ENCODE results near the gene SLC51A.
A peak's percentile ranks its signal among the peaks of the same experiment; 100 is the strongest.
"Not testable (repeated sequence)": the region's sequence is repeated elsewhere in the genome, so short reads cannot be mapped to it uniquely, and the experiment has no call there.

Gene SLC51A

GRCh38 chr3:196216089-196216564, at the start of gene SLC51A:
SLC51A (plus strand) TSS chr3:196216534; CDS start chr3:196216713, 179 bp downstream.
- DNase-seq = no peak

DNA sequence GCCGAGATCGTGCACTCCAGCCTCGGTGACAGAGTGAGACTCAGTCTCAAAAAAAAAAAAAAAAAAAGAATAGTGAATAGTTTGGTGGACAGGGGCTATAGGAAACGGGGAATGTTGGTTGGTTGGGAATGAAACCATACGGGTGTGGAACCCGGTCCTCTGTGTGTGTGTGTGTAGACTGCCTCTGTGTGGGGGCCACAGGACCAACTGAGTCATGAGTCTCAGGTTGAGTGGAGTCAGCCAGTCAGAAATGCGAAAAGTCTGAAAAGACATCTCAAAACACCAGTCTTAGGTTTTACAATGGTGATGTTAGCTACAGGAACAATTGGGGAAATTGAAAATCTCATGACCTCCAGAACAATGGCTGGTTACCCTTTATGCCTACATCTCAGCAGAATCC, 49.6 kb upstream of the SLC51A start:
- no peak for DNase-seq

GRCh38 chr3:196168808-196169391, 47.4 kb upstream of the SLC51A start:
- DNase-seq = no peak

DNA sequence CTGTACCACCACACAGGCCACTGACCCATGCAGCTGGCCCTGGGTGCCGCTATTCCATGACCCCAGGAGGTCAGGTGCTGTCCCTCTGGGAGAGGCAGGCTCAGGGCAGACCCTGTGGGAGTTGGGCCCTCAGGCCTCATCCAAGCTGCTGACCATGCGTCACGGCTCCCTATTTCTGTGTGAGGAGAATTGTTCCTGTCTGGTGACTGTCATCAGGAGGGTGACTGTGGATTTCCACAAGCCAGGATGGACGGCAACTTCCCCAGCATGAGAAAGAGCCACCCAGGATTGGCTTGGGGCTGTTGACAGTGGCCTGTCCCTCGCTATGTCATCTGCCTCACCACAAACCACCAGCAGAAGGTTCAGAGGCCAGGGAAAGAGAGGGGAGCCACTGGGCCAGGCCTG, 46.5 kb upstream of the SLC51A start:
- DNase-seq = peak; percentile 94 to 95 (median 95)

DNA sequence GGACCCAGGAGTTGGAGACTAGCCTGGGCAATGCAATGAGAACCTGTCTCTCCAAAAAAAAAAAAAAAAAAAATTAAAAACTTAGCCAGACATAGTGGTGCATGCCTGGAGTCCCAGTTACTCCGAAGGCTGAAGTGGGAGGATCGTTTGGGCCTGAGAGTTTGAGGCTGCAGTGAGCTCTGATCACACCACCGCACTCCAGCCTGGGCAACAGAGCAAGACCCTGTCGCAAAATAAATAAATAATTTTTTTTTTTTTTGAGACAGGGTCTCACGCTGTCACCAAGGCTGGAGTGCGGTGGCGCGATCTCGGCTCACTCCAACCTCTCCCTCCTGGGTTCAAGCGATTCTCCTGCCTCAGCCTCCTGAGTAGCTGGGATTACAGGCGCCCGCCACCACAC, 46.0 kb upstream of the SLC51A start:
- not testable (repeated sequence) for DNase-seq

- no peak for DNase-seq
Observed at GRCh38 chr3:196174652-196175051, 41.7 kb upstream of the SLC51A start.

DNA sequence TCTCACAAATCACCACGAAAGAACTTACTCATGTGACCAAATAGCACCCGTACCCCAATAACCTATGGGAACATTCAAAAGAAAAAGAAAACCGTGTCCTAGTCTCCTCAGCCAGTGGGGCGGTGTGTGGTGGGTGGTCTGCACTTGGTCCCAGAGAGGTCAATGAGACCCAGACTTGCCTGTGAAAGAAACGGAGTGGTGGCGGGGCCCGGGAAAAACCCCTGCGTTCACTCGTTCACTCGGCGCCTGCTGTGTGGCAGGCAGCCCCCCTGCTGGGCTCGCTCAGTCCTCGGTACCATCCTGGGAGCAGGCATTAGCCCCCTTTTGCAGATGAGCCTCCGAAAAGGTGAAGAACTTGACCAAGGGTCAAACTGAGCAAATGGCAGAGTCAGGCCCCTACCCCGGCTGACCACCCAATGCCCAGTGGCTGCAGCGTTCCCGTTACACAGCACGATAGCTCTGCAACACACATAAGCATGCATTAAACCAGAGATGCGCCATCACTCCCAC, 41.2 kb upstream of the SLC51A start:
- no peak for DNase-seq

- DNase-seq = peak; percentile 55 to 64 (median 58)
Observed at GRCh38 chr3:196175722-196176121, 40.6 kb upstream of the SLC51A start.

- no peak for DNase-seq
Observed at GRCh38 chr3:196177567-196177966, 38.8 kb upstream of the SLC51A start.

DNA sequence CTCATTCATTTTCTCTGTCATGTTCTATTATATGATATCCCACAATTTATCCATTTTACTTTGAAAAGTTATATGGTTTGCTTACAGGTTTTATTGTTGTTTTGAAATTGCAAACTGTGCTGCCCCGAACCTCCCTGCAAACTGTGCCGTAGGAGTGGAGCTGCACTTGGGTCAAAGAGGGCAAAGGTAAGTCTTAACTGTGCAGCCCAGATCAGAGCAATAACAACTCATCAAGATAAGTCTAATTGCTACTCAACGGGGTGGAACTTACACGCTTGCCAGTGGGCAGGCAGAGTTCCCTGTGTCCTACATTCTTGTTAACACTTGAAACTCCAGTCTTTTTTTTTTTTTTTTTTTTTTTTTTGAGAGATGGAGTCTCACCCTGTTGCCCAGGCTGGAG, 38.4 kb upstream of the SLC51A start:
- DNase-seq = no peak

GRCh38 chr3:196178993-196179379, 37.3 kb upstream of the SLC51A start:
- DNase-seq = no peak

DNA sequence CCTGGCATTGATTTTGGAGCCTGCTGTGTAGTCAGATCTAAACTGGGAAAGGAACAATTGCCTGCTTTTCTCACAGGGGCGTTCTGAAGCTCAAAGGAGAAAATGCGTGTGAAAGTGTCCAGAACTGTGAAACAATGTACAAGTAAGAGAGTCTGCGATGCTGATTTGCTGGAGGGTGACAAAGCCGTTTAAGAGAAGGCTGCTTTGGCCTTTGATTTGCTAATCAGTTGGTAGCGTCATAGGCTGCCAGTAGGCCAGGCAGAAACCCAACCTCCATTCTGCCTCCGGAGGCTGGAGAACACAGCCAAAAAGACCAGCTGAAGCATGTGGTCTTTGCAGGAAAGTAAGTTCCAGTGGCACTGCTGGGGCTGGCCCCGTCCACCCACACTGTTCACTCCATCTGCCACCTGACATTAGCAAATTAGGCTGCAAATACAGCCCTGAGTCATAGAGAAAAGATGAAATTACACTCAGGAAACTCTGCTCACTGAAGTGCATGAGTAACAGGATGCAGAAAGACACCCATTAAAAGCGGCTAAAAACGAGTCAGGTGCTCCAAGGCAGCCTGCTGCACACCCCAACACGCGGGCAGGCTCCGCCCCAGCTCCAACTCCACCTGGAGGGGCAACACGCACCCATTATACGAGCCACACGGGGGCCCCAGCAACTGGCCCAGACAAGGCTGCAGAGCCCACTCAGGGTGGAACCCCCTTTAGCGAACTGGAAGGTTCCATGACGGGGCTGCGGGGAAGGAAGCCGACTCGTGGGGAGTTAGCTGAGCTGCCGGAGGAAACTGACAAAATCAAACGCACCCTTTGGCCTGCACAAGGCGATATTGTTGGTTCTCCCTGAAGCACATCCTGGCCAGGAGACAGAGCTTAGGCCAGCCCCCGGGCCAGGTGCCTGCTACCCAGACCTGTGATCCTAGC, 36.7 kb upstream of the SLC51A start:
- DNase-seq = peak; percentile 90 to 94 (median 92)

GRCh38 chr3:196180346-196180745, 36.0 kb upstream of the SLC51A start:
- DNase-seq = no peak

- DNase-seq = no peak
Observed at GRCh38 chr3:196181127-196181546, 35.2 kb upstream of the SLC51A start.

DNA sequence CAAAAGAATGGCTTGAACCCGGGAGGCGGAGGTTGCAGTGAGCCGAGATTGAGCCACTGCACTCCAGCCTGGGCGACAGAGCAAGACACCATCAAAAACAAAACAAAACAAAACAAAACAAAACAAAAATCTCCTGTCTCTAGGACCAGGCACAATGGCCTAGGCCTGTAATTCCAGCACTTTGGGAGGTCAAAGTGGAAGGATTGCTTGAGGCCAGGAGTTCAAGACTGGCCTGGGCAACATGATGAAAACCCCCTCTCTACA, 32.2 kb upstream of the SLC51A start:
- DNase-seq = not testable (repeated sequence)

- DNase-seq = no peak
Observed at GRCh38 chr3:196184881-196185280, 31.5 kb upstream of the SLC51A start.

- peak; percentile 46 to 74 (median 60) for DNase-seq
Observed at GRCh38 chr3:196186651-196187573, 29.4 kb upstream of the SLC51A start.

DNA sequence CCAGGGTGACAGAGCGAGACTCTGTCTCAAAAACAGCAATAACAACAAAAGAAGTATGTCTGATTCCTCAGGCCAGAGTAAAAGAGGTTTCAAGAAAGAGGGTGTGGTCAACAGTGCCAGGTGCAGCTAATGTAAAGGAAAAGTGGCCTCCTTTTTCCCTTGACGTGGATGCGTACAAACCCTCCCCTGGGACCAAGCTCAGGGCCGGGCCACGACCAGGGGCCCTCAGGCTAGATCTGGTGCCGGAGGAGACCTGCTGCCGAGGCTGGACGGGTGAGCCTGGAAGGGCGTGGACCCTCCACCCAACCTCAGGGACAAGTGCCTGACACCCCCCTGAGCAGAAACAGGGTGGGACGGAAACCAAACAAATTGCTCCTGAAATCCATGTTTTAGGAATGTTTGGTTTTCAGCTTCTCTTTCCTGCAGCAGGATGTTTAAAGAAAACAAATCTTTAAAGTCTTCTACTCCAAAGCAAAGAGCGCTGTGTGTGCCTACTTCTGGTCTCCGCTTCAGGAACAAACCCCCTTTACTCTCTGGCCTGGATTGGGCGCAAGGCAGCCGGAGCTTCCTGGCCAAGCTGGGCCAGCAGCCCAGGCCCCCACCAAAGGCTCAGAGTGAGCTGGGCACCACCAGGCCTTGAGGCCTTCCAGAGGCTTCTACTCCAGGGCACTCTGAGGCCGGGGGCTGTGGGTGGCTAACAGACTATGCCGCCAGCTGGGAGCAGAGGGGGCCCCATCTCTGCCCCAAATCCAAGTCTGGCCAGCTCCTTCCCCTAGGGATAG, 26.6 kb upstream of the SLC51A start:
- no peak for DNase-seq

DNA sequence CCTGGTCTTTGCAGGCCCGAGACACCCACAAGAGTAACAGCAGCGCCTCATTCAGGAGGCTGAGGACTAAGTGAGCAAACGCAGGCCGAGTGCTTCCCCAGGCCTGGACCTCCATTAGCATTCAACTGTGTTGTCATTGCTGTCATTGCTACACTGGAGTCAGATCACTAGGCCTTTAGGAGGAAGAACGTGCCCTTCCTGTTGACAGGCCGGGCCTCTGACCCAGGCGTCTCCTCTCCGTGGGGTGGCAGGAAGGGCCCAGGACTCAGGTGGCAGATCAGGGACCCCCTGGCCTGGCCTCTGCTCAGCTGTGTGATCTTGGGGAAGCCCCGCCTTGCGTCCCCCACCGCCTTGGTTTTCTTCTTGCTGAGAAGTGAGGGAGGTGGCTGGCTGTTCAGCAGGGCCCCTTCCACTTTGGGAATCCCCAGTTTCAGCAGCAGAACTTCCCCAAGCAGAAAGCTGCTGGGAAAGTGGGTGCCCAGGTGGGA, 24.3 kb upstream of the SLC51A start:
- DNase-seq = peak; percentile 85 to 89 (median 86)

DNA sequence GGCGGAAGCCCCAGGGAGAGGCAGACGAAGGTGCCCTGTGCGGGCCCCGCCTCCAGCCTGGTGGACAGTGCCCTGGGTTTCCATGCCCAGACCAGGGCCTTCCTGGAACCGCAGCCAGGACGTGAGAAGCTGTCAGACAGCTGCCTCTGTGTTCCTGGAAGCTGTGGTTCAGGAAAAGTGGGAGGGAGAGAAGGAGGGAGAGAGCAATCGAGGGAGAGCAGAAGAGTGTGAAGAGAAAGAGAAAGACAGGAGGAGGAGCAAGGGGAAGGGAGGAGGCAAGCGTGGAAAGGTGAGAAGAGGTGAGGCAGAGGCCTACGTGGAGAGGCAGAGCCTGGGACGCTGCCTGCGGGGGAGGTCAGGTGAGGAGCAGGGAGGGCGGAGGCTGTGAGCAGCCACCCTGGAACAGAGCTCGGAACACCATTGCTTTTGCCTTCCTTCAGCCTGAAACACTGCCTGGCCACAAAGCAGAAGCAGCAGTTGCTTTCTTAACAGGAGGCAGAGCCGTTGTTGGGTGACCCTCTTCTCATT, 23.7 kb upstream of the SLC51A start:
- peak; percentile 32 to 44 (median 39) for DNase-seq

DNA sequence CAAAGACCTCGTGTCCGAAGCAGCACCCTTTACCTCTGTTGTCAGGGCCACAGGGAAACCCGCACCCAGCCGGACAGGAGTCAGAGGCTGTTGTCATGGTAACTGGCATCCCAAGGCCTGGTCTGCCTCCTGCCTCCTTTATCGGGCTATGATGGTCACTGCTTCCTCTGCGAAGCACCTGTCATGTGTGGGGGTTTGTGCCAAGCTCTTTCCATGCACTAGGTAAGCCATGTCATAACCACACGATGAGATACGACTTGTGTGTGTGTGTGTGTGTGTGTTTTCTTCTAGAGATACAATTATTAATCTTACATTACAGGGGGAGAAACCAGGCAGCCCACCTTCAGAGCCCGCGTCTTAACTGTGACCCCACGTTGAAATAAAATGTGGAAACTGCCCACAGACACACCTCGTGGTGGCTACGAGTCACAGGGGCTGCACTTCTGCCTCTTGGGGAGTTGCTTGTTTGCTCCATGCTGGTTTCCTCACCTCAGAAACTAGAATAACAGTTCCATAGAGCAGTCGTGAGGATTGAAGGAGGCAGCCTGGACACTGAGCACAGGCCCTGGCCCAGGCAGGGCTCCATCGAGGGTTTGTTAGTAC, 23.1 kb upstream of the SLC51A start:
- DNase-seq = peak; percentile 41 to 61 (median 56)

Data from suppressor macrophage treated with lipopolysaccharide for 1 hour (primary cell).